HG03196 (cell line): ENCODE measurements around the gene NEK1.

Source experiments
- ATAC-seq: cut with Tn5 transposase; IDR thresholded peaks from one replicate; pipeline ENCODE4 v1.9.1; 2021; ENCODE audit not compliant: unreplicated experiment

NEK1 gene

GRCh38 chr4:169383724-169384123 lies 228.7 kb downstream of the NEK1 start:
- ATAC-seq: no peak

GRCh38 chr4:169379688-169380087 lies 232.7 kb downstream of the NEK1 start:
- no peak for ATAC-seq

- no peak for ATAC-seq
Observed at GRCh38 chr4:169377367-169377766, 235.0 kb downstream of the NEK1 start.

GRCh38 chr4:169376421-169376820 lies 236.0 kb downstream of the NEK1 start:
- no peak for ATAC-seq

GRCh38 chr4:169372791-169373190 lies 239.6 kb downstream of the NEK1 start:
- no peak for ATAC-seq

- no peak for ATAC-seq
Observed at GRCh38 chr4:169369634-169370033, 242.7 kb downstream of the NEK1 start.

GRCh38 chr4:169367826-169368225 lies 244.6 kb downstream of the NEK1 start:
- no peak for ATAC-seq

GRCh38 chr4:169366821-169367220 lies 245.6 kb downstream of the NEK1 start:
- no peak for ATAC-seq

- ATAC-seq: no peak
Observed at GRCh38 chr4:169362607-169363006, 249.8 kb downstream of the NEK1 start.

- ATAC-seq: no peak
Observed at GRCh38 chr4:169361756-169362155, 250.6 kb downstream of the NEK1 start.

GRCh38 chr4:169359961-169360360 lies 252.4 kb downstream of the NEK1 start:
- ATAC-seq: no peak

GRCh38 chr4:169352360-169352759 lies 260.0 kb downstream of the NEK1 start:
- ATAC-seq: no peak

- no peak for ATAC-seq
Observed at GRCh38 chr4:169351872-169352271, 260.5 kb downstream of the NEK1 start.

GRCh38 chr4:169348541-169348940 lies 263.8 kb downstream of the NEK1 start:
- no peak for ATAC-seq

GRCh38 chr4:169346840-169347239 lies 265.5 kb downstream of the NEK1 start:
- ATAC-seq: no peak

- ATAC-seq: no peak
Observed at GRCh38 chr4:169345316-169345721, 267.1 kb downstream of the NEK1 start.
